ENCODE measurements around the gene PCDHA1. TPM values are rescaled to one million over a fixed set of nuclear protein-coding genes. Genes with fewer than 3 reads are reported as not detected.
A peak's percentile ranks its signal among the peaks of the same experiment; 100 is the strongest.
"Not testable (repeated sequence)": the region's sequence is repeated elsewhere in the genome, so short reads cannot be mapped to it uniquely, and the experiment has no call there.

Gene PCDHA1
- total and polyA plus RNA-seq, 12 donors: 0.05 to 0.20 (median 0.08) TPM; not detected in 5

DNA sequence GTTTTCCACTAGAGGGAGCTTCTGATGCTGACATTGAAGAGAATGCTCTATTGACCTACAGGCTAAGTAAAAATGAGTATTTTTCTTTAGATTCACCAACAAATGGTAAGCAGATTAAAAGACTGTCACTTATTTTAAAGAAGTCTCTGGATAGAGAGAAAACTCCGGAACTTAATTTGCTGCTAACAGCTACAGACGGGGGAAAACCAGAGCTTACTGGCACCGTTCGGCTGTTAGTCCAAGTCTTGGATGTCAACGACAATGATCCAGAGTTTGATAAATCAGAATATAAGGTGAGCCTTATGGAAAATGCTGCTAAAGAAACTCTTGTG is 83.6 kb downstream of the PCDHA1 start:
- 48 to 56% (median 53%) methylated on average over 5 of the region's 5 CpGs for WGBS, 4 donors
- intact Hi-C loops (cut with DNase I): no loop called here
- no peak overlapping the region for H3K27ac ChIP-seq
- TF ChIP-seq, protein P1, sequence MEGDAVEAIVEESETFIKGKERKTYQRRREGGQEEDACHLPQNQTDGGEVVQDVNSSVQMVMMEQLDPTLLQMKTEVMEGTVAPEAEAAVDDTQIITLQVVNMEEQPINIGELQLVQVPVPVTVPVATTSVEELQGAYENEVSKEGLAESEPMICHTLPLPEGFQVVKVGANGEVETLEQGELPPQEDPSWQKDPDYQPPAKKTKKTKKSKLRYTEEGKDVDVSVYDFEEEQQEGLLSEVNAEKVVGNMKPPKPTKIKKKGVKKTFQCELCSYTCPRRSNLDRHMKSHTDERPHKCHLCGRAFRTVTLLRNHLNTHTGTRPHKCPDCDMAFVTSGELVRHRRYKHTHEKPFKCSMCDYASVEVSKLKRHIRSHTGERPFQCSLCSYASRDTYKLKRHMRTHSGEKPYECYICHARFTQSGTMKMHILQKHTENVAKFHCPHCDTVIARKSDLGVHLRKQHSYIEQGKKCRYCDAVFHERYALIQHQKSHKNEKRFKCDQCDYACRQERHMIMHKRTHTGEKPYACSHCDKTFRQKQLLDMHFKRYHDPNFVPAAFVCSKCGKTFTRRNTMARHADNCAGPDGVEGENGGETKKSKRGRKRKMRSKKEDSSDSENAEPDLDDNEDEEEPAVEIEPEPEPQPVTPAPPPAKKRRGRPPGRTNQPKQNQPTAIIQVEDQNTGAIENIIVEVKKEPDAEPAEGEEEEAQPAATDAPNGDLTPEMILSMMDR (IDR thresholded peaks at IDR 0.05): no peak
- no peaks in the 10 kb centered on the region for H3K36me3 ChIP-seq (replicated peaks in 1 of 2)
- peaks cover 5% of the 10 kb centered on the region for H3K27me3 ChIP-seq
- no peaks in the 10 kb centered on the region for H3K4me1 ChIP-seq (replicated peaks in 1 of 2)
- no peak for DNase-seq
- H3K4me3 ChIP-seq: no peak overlapping the region
- H3K9me3 ChIP-seq (replicated peaks in 1 of 3): no peaks in the 10 kb centered on the region

DNA sequence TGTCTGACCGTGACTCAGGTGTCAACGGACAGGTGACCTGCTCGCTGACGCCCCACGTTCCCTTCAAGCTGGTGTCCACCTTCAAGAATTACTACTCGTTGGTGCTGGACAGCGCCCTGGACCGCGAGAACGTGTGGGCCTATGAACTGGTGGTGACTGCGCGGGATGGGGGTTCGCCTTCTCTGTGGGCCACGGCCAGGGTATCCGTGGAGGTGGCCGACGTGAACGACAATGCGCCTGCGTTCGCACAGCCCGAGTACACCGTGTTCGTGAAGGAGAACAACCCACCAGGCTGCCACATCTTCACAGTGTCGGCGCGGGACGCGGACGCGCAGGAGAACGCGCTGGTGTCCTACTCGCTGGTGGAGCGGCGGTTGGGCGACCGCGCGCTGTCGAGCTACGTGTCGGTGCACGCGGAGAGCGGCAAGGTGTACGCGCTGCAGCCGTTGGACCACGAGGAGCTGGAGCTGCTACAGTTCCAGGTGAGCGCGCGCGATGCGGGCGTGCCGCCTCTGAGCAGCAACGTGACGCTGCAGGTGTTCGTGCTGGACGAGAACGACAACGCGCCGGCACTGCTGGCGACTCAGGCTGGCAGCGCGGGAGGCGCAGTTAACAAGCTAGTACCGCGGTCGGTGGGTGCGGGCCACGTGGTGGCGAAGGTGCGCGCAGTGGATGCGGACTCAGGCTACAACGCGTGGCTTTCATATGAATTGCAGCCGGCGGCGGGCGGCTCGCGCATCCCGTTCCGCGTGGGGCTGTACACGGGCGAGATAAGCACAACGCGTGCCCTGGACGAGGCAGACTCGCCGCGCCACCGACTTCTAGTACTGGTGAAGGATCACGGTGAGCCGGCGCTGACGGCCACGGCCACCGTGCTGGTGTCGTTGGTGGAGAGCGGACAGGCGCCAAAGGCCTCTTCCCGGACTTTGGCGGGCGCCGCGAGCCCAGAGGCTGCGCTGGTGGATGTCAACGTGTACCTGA is 84.6 kb downstream of the PCDHA1 start:
- no peak for DNase-seq
- TF ChIP-seq, protein P1 (IDR thresholded peaks at IDR 0.05): no peak
- TF ChIP-seq POLR2A (IDR thresholded peaks at IDR 0.05): no peak
- H3K4me1 ChIP-seq (replicated peaks in 1 of 2): no peaks in the 10 kb centered on the region
- intact Hi-C loops (cut with DNase I): no loop called here
- H3K27ac ChIP-seq: no peak overlapping the region
- WGBS, 4 donors: 39 to 63% (median 45%) methylated on average over 30 to 114 of the region's 114 CpGs
- no peaks in the 10 kb centered on the region for H3K36me3 ChIP-seq (replicated peaks in 1 of 2)
- no peaks in the 10 kb centered on the region for H3K9me3 ChIP-seq (replicated peaks in 1 of 3)
- H3K27me3 ChIP-seq: peaks cover 14% of the 10 kb centered on the region
- no peak overlapping the region for H3K4me3 ChIP-seq

DNA sequence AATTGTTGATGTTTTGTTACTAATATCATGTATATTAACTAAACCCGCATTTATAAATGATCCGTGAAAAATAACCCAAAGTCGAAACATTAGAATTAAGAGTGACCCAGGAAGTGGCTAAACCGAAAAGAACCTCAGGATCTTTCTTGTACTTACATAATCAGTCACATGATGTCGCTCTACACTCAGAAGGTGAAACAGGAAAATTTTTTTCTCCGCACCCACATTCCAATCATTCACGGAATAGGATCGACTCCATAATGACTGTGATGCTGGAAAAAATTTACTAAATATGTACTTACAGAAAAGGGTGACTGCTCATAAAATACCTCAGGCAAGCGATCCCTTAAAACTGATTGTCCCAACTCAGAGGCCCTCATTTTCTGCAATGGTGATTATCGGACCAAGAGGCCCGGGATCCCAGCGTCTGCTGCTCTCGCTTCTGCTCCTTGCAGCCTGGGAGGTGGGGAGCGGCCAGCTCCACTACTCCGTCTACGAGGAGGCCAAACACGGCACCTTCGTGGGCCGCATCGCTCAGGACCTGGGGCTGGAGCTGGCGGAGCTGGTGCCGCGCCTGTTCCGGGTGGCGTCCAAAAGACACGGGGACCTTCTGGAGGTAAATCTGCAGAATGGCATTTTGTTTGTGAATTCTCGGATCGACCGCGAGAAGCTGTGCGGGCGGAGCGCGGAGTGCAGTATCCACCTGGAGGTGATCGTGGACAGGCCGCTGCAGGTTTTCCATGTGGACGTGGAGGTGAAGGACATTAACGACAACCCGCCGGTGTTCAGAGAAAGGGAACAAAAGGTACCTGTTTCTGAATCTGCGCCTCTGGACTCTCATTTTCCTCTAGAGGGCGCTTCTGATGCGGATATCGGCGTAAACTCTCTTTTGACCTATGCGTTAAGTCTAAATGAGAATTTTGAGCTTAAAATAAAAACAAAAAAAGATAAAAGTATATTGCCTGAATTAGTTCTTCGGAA is 89.4 kb downstream of the PCDHA1 start, which contains the start of gene PCDHA12:
Gene PCDHA12 (plus strand): TSS at position 224 of the 981 bp plus-strand sequence. CDS start 165 bp downstream, at position 389.
- Histone ChIP-seq H3K27me3 (peaks cover 16% of the 10 kb centered on the region), H3K36me3 (replicated peaks in 1 of 2) (no peaks in the 10 kb centered on the region), H3K27ac (peak within 1 kb of the TSS in 1 of 5 donors; percentile 22), H3K4me1 (replicated peaks in 1 of 2) (no peaks in the 10 kb centered on the region), H3K4me3 (peak within 1 kb of the TSS in 1 of 4 donors; percentile 26), H3K9me3 (replicated peaks in 1 of 3) (no peaks in the 10 kb centered on the region)
- TF ChIP-seq, protein P1 (IDR thresholded peaks at IDR 0.05): no peak
- TF ChIP-seq POLR2A (IDR thresholded peaks at IDR 0.05): no peak
- 11 to 27% (median 17%) methylated on average over 30 to 47 of the region's 47 CpGs for WGBS, 4 donors
- DNase-seq: no peak
- intact Hi-C loops (cut with DNase I): no loop called here

DNA sequence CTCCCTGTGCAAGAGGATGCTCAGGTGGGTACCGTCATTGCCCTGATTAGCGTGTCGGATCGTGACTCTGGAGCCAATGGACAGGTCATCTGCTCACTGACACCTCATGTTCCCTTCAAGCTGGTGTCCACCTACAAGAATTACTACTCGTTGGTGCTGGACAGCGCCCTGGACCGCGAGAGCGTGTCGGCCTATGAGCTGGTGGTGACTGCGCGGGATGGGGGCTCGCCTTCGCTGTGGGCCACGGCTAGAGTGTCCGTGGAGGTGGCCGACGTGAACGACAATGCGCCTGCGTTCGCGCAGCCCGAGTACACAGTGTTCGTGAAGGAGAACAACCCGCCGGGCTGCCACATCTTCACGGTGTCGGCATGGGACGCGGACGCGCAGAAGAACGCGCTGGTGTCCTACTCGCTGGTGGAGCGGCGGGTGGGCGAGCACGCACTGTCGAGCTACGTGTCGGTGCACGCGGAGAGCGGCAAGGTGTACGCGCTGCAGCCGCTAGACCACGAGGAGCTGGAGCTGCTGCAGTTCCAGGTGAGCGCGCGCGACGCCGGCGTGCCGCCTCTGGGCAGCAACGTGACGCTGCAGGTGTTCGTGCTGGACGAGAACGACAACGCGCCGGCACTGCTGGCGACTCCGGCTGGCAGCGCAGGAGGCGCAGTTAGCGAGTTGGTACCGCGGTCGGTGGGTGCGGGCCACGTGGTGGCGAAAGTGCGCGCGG is 90.8 kb downstream of the PCDHA1 start:
- DNase-seq; H3K36me3 ChIP-seq (replicated peaks in 1 of 2); H3K27ac ChIP-seq; H3K4me1 ChIP-seq (replicated peaks in 1 of 2); H3K4me3 ChIP-seq; intact Hi-C loops (cut with DNase I); H3K9me3 ChIP-seq (replicated peaks in 1 of 3): not testable (repeated sequence)
- WGBS, 4 donors: 30 to 51% (median 42%) methylated on average over 18 to 80 of the region's 80 CpGs
- peaks cover 16% of the 10 kb centered on the region for H3K27me3 ChIP-seq

Data from adrenal gland (tissue), 12 donors.